HepG2 (cell line): ENCODE results near the gene NFS1.

ENCODE experiments used
- JARID2 ChIP-seq: sonication (generic); formaldehyde crosslinking; IDR thresholded peaks from 2 replicates; pipeline ENCODE4 v1.8.1; 2023; ENCODE audit warnings: missing genetic modification reagents, inconsistent platforms; ENCODE audit not compliant: insufficient replicate concordance
- MAZ ChIP-seq, 2 experiments: sonication (generic) in 1 of 2; formaldehyde crosslinking in 1 of 2; IDR thresholded peaks; 2 replicates each; pipeline versions ENCODE4 v1.5.0 to v1.6.1; 2012 to 2020; ENCODE audit warnings: low read depth in 2 of 2, mild to moderate bottlenecking in 2 of 2, borderline replicate concordance in 1 of 2, improper control_type of control experiment in 1 of 2, low read length in 1 of 2, missing genetic modification reagents in 1 of 2, moderate library complexity in 1 of 2
- PBX3 ChIP-seq: sonication (generic); formaldehyde crosslinking; IDR thresholded peaks from 2 replicates; pipeline ENCODE4 v1.8.1; 2023; ENCODE audit warnings: missing genetic modification reagents, inconsistent platforms, borderline replicate concordance
- ZBTB37 ChIP-seq: sonication (generic); formaldehyde crosslinking; IDR thresholded peaks from 2 replicates; pipeline ENCODE4 v1.4.0; 2020; ENCODE audit warnings: mild to moderate bottlenecking, missing genetic modification reagents
- ZNF24 ChIP-seq: fragments of 450-650 bp; IDR thresholded peaks from 2 replicates; pipeline ENCODE4 v1.6.1; 2017; ENCODE audit warnings: antibody characterized with exemption, mild to moderate bottlenecking
- ZNF547 ChIP-seq: sonication (generic); formaldehyde crosslinking; IDR thresholded peaks from 2 replicates; pipeline ENCODE4 v1.5.1; 2020; ENCODE audit warnings: mild to moderate bottlenecking, missing genetic modification reagents

GRCh38 chr20:35630636-35631035 is 68.5 kb downstream of the NFS1 start:
- TF ChIP-seq ZBTB37 (CRISPR knock-in tag) (no peak), ZNF24 (no peak), ZNF547 (CRISPR knock-in tag) (no peak), JARID2 (CRISPR knock-in tag) (no peak), MAZ (IDR thresholded peaks at IDR 0.05; ENCODE audit: borderline replicate concordance, low read depth, low read length) (no peak), MAZ (CRISPR knock-in tag; IDR thresholded peaks at IDR 0.05; ENCODE audit: low read depth) (no peak), PBX3 (no peak)
